PC-3 (cell line): ENCODE data around the gene B4GALT5.

ENCODE experiments used
- EZH2 ChIP-seq: fragments of 300-600 bp; sonication (generic); IDR thresholded peaks from one replicate; pipeline ENCODE4 v1.6.1; 2017; ENCODE audit warnings: antibody characterized with exemption, mild to moderate bottlenecking, low read length; ENCODE audit not compliant: unreplicated experiment
- EZH2phosphoT487 ChIP-seq: fragments of 300-600 bp; sonication (generic); IDR thresholded peaks from 2 replicates; pipeline ENCODE4 v1.6.1; 2018; ENCODE audit warnings: mild to moderate bottlenecking, antibody characterized with exemption, low read length, borderline replicate concordance
- TF ChIP-seq, protein P1 (sequence below): fragments of 300-600 bp; sonication (generic); conservative IDR thresholded peaks from 2 replicates; pipeline ENCODE4 v1.5.1; 2017; ENCODE audit warnings: antibody characterized with exemption, low read depth, mild to moderate bottlenecking, low read length

DNA sequence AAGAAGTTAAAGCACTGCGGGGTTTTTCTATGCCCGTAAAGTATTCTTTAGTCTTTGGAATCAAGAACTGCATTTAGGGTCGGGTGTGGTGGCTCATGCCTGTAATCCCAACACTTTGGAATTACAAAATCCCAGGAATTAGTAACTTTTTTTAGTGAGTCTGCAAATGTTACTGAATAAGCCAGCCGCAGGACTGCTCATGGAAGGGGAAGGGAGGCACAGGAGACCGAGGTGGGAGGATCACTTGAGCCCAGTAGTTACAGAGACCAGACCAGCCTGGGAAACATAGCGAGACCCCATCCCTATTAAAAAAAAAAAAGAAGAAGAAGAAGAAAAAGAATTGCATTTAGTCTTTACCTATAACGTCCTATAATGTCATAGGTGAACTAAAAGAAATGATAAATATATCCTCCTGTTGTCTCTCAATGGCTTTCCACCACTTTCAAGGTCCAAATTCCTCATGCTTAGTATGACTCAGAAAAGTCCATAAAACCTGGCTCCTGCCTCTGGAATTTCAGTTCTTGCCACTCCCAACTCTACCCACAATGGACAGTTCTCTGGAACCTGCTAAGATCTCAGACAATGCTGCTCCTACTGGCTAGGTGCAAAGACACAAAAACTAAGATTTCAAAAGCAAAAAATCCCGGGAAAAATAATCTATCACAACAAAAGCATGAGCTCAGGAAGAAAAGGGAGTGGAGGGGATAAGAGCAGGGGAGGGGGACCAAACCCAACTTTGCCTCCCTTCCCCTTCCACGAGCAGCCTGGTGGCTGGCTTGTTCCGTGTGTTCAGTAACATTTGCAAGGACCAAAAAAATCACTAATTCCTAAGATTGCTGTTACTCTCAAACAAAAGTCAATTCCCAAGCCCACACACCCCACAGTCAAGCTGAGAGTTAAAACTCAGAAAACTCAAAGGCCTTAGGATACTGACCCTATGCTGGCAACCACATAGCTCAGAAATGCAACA lies 39.0 kb downstream of the B4GALT5 start:
- TF ChIP-seq, protein P1, sequence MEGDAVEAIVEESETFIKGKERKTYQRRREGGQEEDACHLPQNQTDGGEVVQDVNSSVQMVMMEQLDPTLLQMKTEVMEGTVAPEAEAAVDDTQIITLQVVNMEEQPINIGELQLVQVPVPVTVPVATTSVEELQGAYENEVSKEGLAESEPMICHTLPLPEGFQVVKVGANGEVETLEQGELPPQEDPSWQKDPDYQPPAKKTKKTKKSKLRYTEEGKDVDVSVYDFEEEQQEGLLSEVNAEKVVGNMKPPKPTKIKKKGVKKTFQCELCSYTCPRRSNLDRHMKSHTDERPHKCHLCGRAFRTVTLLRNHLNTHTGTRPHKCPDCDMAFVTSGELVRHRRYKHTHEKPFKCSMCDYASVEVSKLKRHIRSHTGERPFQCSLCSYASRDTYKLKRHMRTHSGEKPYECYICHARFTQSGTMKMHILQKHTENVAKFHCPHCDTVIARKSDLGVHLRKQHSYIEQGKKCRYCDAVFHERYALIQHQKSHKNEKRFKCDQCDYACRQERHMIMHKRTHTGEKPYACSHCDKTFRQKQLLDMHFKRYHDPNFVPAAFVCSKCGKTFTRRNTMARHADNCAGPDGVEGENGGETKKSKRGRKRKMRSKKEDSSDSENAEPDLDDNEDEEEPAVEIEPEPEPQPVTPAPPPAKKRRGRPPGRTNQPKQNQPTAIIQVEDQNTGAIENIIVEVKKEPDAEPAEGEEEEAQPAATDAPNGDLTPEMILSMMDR = peak; percentile 61
- TF ChIP-seq EZH2 (no peak), EZH2phosphoT487 (no peak)
